BE2C (cell line): ENCODE data around the gene CUEDC2.
A peak's percentile ranks its signal among the peaks of the same experiment; 100 is the strongest.

Source experiments
- DNase-seq: peaks from one replicate; pipeline ENCODE4 v3.0.0-alpha.2; 2020
- H3K27me3 ChIP-seq: fragments of 250-450 bp; sonication (Bioruptor Pico); 2 replicates; pipeline ENCODE4 v1.5.1; 2020; ENCODE audit warnings: mild to moderate bottlenecking
- H3K36me3 ChIP-seq: fragments of 250-450 bp; sonication (Bioruptor Pico); 2 replicates; pipeline ENCODE4 v1.5.1; 2020; ENCODE audit warnings: mild to moderate bottlenecking
- H3K4me1 ChIP-seq: fragments of 250-450 bp; sonication (Bioruptor Pico); 2 replicates; pipeline ENCODE4 v1.5.1; 2020
- H3K4me3 ChIP-seq: 2 replicates; pipeline ENCODE4 v1.5.1; 2011; ENCODE audit warnings: low read depth, low read length
- H3K9me3 ChIP-seq: fragments of 250-450 bp; sonication (Bioruptor Pico); 2 replicates; pipeline ENCODE4 v1.5.1; 2020
- TF ChIP-seq, protein P1 (sequence below): IDR thresholded peaks from 2 replicates; pipeline ENCODE4 v1.5.1; 2012; ENCODE audit warnings: mild to moderate bottlenecking, low read depth, low read length

CUEDC2 gene

DNA sequence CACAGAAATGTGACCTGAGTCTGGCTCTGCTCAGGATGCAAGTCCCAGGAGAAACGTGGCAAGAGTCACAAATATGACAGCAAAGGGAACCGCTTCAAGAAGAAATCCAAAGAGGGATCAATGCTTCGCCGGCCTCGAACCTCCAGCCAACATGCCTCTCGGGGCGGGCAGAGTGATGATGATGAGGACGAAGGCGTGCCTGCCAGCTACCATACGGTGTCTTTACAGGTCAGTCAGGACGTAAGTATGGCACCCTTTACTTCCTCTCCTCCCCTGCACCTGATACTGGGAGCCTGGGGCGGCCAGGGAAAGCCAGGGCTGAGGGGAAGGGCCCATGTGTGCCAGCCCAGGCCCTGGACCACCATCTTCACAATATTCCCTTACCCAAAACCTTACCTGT lies 55.5 kb downstream of the CUEDC2 start:
- TF ChIP-seq, protein P1, sequence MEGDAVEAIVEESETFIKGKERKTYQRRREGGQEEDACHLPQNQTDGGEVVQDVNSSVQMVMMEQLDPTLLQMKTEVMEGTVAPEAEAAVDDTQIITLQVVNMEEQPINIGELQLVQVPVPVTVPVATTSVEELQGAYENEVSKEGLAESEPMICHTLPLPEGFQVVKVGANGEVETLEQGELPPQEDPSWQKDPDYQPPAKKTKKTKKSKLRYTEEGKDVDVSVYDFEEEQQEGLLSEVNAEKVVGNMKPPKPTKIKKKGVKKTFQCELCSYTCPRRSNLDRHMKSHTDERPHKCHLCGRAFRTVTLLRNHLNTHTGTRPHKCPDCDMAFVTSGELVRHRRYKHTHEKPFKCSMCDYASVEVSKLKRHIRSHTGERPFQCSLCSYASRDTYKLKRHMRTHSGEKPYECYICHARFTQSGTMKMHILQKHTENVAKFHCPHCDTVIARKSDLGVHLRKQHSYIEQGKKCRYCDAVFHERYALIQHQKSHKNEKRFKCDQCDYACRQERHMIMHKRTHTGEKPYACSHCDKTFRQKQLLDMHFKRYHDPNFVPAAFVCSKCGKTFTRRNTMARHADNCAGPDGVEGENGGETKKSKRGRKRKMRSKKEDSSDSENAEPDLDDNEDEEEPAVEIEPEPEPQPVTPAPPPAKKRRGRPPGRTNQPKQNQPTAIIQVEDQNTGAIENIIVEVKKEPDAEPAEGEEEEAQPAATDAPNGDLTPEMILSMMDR = no peak
- Histone ChIP-seq H3K27me3 (no peaks in the 10 kb centered on the region), H3K36me3 (peaks cover 33% of the 10 kb centered on the region), H3K9me3 (no peaks in the 10 kb centered on the region), H3K4me3 (no peak overlapping the region), H3K4me1 (no peaks in the 10 kb centered on the region)
- DNase-seq = no peak

DNA sequence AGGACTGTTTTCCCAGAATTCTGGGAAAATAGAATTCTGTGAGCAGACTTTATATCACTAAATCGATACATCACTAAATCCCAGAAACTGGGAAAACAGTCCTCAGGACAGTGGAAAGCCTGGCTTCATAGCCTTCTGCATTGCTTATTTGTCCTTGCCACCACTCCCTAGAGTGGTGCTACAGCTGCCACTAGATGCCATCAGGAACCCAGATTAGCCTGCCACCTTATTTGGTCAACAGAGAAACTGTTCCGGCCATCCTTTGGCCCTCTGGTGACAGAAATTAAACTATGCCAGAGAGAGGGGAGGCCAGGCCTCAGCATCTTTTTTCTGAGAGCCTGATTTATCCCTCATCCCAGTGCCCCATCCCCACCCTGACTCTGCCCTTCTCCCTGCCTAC lies 56.5 kb downstream of the CUEDC2 start:
- Histone ChIP-seq H3K27me3 (no peaks in the 10 kb centered on the region), H3K9me3 (no peaks in the 10 kb centered on the region), H3K4me1 (no peaks in the 10 kb centered on the region), H3K36me3 (peaks cover 42% of the 10 kb centered on the region), H3K4me3 (no peak overlapping the region)
- DNase-seq = no peak
- TF ChIP-seq, protein P1 = no peak

DNA sequence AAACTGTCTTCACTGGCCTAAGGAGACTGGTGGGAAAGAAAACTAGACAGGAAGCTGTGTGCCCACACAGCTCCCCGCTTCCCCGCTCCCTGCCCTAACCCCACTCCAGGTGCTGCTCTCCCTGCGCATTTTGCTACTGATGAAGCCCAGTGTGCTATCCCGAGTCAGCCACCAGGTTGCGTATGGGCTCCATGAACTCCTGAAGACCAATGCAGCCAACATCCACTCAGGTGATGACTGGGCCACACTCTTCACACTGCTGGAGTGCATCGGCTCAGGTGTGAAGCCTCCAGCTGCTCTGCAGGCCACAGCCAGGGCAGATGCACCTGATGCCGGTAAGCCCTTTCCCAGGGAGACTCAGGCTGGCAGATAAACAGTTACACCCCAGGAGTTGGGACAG lies 57.1 kb downstream of the CUEDC2 start:
- TF ChIP-seq, protein P1 = peak; percentile 24; the same call in 1 of the 2 replicates
- Histone ChIP-seq H3K4me3 (no peak overlapping the region), H3K36me3 (peaks cover 45% of the 10 kb centered on the region), H3K9me3 (no peaks in the 10 kb centered on the region), H3K27me3 (no peaks in the 10 kb centered on the region), H3K4me1 (no peaks in the 10 kb centered on the region)
- no peak for DNase-seq
